GM21717 (cell line): ENCODE data around the gene ERH.

Experiments used
- ATAC-seq: cut with Tn5 transposase; IDR thresholded peaks from one replicate; pipeline ENCODE4 v1.9.1; 2021; ENCODE audit warnings: mild to moderate bottlenecking, moderate library complexity; ENCODE audit not compliant: unreplicated experiment

The ERH gene

DNA sequence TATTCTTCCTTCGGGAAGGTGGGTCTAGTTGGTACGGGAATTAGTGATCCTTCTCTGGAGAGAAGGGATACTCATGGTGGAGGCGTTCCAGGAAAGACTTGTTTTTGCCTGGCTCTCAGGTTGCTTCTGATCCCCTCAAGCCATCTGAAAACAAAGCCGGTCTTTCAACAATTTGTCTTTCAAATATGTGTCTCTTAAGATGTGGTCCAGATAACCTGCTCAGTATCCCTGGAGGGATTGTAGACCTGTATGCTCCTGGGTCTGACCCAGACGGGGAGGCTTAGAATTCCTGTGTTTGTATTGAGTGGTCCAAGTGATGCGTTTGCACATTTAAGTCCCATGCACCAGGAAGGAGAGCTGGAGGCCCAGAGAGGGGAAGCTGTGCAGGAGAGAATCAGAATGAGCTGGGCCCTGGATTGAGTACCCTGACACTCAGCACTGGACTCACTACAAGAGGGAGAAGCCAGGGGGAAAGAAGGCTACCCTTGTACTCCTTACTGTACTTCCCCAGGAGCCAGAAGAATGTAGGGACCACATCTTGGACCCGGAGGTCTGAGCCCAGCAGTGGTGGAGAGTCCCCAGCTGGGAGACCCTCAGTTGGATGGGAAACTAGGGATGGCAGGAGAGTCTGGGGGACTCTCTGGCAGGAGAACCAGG, 40.4 kb downstream of the ERH start:
- ATAC-seq, result no peak

DNA sequence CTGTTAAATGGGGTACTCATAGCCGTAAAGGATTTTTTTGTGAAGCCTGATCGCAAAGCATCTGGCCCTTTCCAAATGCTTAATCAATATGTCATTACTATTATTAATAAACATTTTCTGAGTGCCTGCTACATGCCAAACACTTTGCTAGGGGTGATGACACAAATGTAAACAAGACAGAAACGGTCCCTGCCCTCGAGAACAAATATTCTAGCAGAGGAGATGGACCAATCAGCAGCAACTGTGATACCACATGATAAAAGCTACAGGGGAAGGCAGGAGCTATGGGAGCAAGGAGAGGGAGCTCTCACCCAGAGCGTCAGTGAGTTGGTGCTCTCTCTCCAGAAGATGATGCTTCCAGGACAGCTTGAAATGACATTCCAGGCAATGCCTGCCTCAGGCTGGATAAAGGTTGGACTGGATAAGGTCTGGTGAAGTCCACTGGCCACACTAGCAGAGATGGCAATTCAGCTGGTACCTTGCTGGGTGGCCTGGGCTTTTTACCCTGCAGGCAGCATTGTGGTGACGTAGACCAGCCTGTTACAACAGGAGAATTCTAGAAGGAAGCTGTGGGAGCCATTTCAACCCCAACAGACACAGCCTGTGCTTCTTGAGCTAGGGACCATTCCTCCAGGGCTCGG, 41.1 kb downstream of the ERH start:
- ATAC-seq, result no peak

DNA sequence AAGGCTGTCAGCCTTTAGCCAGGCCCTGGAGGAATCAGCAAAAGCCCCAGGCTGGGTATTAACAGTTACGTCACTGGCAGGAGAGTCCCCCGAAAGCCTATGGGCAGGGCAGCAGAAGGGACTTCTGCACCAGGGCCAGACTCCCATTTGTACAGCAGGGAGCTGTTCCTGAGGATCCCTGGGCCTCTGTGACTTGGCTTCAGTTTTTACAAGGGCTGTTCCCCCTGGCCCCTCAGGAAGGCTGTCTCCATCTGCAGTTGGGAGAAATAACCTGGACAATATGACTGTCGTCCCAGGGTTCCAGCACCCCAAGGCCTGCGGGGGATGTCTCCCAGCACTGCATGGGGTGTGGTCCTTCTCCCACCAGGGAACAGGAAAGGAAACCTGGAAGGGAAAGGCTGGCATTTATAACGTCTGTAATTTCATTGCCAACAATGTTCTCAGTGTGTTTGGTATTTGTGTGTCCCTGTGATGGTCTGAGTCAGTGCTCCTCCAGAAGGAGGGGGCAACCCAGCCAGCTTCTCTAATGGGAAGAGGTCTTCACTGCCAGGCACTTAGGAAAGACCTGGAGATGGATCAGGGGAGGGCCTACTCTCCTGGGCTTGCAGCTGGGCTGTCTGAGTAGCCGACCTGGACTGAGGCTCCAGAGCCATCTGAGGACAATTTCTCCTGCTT, 42.4 kb downstream of the ERH start:
- no peak for ATAC-seq

DNA sequence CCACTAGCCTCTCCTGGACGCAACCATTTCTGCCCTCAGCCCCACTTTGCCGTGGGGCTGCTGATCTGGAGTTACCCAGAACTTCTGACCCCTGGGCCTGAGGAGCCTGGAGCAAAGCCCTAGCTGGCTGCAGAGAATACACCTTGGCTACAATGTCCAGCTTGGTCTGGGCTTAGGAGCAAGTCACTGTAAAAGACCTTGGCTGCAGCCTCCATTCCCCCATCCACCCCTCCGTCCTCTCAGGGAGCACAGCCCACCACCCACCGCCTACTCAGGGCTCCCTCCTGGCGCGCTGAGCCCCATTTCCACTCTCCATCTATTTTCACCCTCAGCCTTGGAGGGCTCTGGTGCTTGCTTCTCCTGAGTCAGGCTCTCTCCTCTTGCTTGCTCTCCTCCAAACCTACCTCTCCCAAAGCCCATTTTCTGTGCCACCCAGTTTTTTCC, 42.9 kb downstream of the ERH start:
- no peak for ATAC-seq

DNA sequence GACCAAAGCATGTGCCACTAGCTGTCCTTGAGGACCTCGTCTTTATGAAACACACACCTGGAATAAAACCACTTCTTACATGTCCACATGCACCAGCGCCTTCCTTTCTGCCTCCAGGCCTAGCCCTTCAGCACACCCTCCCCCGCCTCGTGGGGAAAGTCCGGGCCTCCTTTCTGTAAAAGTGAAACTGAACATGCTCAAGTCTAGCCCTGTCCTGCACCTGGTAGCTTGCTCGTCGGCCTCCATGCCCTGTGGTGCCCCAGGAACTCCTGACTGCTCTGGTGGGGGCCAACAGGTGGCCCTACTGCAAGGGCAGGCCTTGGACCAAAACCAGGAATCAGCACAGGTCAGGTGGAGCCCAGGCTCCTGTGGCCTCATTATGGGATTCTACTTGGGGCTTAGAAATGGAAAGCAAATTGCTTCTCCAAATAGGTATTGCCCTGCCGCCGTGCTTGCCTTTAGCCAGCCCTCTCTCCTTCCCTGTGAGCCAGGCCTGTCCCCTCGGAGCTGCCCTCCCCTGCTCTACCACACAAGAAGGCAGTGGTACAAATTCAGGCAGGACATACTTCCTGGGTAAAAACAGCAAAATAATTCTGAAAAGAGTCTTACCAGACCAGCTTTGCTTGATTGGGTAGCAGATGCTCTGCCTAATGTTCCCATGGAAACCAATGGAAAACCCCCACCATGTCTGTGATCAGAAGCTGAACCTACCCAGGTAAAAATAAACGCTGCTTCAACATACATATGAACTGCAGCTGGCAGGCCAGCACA, 43.5 kb downstream of the ERH start:
- peak; percentile 82 for ATAC-seq

DNA sequence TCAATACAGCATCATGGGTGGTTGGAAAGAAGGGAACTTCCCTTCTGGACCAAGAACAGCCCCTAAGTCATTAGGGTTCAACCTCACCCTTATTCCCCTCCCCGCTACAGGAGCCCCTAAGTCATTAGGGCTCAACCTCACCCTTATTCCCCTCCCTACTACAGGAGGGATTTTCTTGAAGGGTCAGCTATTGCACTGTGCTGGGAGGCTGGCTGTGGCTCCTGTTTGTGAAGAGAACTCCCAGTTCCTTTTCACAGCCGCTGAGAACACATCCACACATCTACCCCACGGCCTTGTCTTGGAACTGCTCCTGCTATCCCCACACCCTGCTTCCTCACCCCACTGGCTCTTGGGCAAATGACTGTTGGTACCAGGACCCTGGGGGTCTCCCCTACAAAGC, 44.9 kb downstream of the ERH start:
- no peak for ATAC-seq

DNA sequence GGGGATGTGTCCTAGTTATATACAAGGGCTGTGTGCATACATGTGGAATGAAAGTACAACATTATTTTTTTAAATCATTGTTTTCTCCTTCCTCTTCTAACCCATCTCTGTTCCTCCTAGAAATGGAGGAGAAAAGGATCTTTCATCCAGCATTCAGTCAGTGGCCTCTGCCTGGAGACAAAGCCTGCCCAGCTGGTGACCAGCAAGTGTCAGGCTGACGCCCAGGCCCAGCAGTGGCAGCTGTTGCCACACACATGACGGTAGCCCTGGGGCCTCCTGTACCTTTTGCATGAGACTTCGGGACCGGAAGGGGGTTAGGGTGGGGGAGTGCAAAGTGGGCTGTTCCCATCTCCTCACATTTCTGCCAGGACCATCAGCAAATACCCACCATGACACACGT, 46.2 kb downstream of the ERH start:
- ATAC-seq, result no peak

DNA sequence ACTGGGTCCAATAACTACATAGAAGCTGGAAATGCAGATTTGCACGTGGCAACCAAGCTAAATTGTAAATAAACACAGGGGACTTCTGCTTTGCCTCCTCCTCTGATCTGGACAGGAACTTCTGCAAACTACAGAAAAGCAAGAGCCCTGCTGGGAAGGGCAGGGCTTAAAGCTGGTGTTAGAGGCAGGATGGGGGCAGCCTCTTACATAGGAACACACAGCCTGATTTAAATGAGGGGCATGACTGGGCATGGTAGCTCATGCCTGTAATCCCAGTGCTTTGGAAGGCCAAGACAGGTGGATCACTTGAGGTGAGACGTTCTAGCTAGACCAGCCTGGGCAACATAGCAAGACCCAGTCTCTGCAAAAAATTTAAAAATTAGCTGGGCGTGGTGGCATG, 46.7 kb downstream of the ERH start:
- ATAC-seq, result no peak

DNA sequence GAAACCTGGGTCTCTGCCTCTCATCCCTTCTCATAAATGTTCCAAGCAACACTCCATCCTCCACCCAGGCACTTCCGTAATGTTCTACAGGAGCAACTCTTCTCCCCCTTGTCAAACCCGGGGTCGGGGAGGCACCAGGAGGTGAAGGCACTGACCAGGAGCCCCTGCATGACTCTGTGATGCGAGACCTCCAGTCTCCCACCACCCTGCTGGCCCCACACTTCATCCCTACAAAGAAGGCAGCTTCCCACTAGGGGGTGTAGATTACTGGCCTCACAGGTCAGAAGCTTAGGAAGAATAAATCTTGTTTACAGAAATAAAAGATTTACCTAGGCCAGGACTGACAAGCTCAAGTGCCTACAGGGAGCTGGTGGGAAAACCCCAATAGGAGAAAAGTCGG, 47.2 kb downstream of the ERH start:
- ATAC-seq, result no peak

DNA sequence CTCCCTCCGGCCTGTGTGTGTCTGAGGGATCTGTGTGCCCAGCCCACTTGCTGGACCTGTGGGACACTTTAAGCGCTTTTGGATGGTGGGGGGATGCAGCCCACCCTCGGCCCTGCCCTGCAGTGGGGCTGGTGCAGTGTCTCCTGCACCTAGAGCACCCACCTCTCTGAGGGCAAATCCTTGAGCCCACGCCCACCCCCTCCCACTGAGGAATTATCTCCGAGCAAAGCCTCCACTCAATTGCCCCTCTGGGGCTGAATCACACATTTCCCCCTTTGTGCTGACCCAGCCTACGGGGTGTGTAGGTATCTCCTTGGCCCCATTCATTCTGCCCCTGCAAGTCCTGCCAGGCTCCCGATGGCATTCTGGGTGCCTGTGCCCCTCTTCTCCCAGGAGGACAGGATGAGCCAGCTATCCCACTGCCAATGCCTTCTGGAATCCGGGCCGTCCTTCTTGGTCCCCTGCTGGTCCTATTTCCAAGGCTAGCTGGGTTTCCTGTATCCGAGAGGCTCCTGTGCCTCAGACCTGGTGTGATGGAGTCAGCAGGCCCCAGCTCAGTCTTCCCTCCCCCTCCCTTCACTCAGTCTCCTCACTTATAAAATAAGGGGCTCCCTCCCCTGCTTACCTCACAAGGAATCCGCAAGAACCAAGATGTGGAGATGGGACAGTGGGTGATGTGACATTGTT, 48.9 kb downstream of the ERH start:
- no peak for ATAC-seq

DNA sequence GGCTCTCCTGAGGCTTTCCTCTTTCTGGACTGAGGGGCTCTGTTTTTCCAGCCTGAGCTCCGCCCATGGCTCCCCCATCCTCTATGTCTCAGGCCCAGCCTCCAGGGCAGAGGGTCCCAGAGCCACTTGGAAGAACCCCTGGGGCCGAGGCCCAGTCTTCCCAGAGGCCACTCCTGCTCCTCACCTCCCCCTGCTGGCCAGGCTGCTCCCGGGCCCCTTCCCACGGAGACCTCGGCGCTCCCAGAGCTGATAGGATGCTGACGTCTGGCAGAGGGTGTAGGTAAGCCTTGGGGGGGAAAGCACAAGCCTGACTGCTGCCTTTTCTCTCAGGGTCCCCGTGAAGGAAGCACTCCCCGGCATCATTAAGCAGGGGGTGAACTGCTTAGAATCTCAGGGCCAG, 51.4 kb downstream of the ERH start:
- ATAC-seq, result no peak

DNA sequence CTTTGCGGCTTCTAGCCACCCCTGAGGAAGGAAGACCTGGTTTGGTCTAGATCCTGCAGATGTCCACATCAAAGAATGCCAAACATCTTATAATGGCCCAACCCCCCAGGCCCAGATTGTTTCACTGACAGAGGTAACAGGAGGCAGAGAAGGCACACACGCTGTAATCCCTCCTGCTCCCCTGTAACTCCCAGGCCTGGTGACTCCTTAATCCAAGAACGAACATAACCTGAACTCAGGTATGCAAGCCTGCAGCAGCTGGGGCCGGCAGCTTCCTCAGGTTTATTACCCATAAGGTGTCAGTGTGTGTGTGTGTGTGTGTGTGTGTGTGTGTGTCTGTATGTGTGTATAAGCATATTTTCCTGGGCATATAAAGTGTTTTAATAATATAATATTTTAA, 52.7 kb downstream of the ERH start:
- ATAC-seq, result no peak

DNA sequence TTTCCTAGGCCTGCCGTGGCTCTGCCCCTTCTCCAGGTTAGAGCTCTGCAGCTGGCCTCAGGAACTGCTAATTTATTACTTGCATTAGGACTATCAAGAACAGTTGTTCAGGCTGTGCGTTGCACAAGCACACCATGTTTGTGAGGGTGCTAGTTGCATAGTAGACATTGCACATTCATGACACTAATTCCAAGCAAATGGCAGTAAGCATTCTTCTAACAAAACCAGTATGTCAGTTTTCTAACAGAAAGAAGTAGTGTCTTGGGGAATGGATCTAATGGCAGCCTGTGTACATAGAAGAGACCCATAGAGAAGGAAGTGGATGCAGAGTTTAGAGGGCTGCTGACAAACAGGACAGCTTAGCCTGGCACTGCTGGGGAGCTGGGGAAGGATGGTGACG, 53.9 kb downstream of the ERH start:
- no peak for ATAC-seq

DNA sequence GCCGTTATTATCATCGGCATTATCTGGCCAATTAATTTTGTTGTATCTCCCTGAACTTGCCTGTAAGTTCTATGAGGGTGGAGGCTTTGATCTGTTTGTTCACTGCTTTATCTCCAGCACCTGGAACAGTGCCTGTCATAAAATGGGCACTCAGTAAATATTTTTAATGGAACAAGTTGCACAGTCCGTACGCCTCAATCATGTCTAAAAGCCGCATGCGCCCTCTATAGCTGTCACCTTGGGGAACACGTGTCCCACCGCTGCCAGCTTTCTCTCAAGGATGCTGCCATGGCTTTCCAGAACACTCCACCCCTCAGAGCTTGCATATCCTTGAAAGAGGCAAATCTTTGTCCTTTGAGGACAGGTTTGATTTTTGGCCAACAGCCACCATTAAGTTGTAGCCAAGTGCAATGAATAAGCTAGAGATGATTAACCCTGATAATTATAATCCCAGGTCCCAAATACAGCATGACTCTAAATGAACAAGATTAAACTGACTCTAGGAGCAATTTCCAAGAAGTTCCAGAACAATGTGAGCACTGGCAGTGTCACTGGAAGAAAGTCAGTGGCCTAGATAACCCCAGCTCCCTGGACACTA, 55.1 kb downstream of the ERH start:
- ATAC-seq, result no peak

DNA sequence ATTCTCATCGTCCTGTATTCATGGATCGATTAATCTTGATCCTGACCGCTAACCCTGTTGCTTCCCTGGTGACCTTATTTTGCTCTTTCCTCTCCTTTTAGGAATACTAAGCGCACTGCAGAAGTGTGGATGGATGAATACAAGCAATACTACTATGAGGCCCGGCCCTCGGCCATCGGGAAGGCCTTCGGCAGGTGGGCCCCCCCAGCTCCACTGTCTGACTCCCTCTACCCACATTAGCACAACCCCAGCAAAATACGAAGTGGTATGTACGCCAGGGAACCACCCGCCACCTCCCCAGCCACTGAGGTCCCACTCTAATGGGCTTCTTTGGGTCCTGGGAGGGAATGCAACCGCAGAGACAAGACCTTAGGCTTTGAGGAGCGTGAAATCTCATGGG, 58.7 kb downstream of the ERH start:
- no peak for ATAC-seq

DNA sequence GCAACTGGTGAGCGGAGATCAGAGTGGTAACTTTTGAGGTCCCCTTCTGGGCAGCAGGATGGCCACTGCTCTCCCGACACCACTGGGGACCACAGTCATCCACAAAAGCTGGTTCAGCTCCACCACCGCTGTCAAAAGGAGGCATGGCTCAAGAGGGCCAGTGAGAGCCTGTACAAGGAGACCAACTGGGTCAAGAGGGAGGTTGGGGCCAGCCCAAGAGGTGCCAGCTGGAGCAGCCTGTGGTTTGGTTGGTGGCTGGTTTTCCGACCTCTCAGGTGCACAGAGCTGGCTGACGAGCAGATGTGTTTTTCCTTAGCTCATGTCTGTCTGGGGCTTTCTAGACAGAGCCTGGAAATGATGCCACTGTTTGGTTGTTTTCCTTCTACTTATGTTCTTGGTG, 60.1 kb downstream of the ERH start:
- ATAC-seq, result no peak

DNA sequence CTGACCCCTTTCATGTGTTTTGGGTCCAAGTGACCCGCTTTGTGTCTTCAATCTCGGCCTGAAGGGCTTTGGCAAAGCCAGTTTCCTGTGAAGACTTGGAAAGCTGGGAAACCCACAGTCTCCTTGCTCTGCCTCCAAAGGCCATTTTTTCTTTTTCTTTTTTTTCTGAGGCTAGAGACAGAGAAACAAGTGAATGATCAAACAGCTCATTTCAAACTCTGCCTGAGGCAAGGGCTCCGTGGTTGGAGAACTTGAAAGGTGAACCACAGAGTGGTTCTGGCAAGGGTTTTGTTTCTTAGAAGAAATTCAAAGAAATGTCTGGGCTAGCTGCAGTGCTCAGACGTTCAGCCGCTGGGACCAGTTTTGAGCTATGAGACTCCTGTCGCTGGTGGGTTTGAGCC, 62.7 kb downstream of the ERH start:
- no peak for ATAC-seq

DNA sequence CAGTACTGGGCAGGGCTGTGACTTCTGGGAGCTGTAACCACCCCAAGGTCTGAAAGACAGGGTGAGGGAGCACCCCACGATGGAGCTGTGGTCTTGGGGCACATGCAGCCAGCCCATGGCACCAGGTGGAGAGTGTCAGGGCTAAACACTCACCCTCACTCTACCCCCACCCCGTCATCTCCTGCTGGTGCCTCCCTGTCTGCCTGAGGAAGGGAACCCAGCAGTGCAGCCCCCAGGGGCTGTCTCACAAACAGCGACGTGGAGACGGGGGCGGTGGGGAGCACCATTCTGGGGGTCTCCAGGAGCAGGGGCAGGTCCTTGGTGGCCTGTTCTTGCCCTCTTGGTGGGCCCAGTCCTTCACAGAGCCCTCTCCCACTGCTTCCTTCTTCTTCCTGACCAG, 63.5 kb downstream of the ERH start:
- ATAC-seq, result no peak

DNA sequence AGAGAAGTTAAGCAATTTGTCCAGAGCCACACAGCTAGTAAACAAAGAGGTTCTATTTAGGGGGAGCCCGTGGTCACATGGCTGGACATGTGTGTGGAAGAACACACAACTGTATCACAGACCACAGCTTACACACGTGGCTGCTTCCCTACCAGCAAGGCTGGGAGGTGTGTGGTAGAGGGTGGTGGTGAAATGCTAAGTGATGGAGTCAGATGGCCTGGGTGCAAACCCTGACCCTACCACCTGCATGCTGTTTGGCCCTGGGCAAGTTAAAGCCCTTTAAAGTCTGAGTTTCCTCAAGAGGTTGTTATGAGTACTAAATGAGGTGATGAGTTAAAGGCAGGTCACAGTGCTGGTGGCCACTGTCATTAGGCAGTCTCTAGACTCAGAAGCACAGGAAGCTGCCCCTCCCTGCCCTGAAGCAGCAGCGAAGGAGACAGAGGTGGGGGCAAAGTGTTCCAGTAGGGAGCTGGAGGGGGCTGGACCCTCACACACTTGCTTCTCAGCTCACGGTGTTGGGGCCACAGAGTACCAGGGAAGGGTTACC, 64.2 kb downstream of the ERH start:
- ATAC-seq, result no peak

DNA sequence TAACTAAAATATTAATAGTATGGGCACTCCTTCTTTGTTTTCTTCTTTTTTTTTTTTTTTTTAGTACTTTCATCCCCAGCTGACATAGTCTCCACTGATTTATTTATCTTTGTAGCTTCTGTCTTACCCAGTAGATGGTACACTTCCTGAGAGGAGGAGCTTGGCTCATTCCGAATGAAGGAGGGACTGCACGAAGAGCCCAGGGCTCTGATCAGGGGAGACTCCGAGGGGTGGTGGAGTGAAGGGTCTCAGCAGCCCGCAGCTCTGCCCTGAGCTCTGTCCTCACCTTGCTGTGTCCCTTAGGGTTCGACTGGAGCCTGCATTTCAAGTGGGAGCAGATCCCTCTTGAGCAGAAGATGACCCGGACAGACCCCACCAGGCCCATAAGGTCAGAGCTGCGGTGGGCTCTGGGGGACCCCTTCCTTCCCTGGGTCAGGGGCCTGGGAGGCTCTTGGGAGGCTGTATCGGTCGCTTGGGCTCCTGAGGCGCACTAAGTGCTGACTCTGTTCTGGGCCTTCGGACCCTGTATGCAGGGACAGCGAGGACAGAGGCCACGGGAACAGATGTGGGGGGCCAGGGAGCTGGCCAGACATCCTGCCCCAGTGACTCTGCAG, 65.2 kb downstream of the ERH start:
- no peak for ATAC-seq
